IPS-15b (cell line): Measurements from ENCODE around the gene MPPED1.

Source experiments
- H3K27me3 ChIP-seq: one replicate; pipeline ENCODE4 v1.6.1; 2013; ENCODE audit warnings: low read length; ENCODE audit not compliant: control insufficient read depth, insufficient read depth
- H3K36me3 ChIP-seq: one replicate; pipeline ENCODE4 v1.6.1; 2013; ENCODE audit warnings: low read length; ENCODE audit not compliant: control insufficient read depth, insufficient read depth
- H3K4me1 ChIP-seq: one replicate; pipeline ENCODE4 v1.6.1; 2013; ENCODE audit warnings: mild to moderate bottlenecking, low read length; ENCODE audit not compliant: control insufficient read depth, insufficient read depth
- H3K4me3 ChIP-seq: one replicate; pipeline ENCODE4 v1.5.1; 2013; ENCODE audit warnings: low read depth, low read length
- H3K9ac ChIP-seq: one replicate; pipeline ENCODE4 v1.6.1; 2013; ENCODE audit warnings: low read depth, mild to moderate bottlenecking, low read length
- H3K9me3 ChIP-seq: one replicate; pipeline ENCODE4 v1.6.1; 2013; ENCODE audit warnings: mild to moderate bottlenecking, low read length; ENCODE audit not compliant: control insufficient read depth, insufficient read depth

MPPED1 gene

GRCh38 chr22:43488031-43488866 lies 76.4 kb downstream of the MPPED1 start:
- Histone ChIP-seq H3K27me3 (no peaks in the 10 kb centered on the region), H3K9ac (no peak overlapping the region), H3K9me3 (no peaks in the 10 kb centered on the region), H3K4me1 (no peaks in the 10 kb centered on the region), H3K4me3 (no peak overlapping the region), H3K36me3 (no peaks in the 10 kb centered on the region)

- no peak overlapping the region for H3K9ac ChIP-seq
- H3K4me1 ChIP-seq, result no peaks in the 10 kb centered on the region
- no peak overlapping the region for H3K4me3 ChIP-seq
- H3K9me3 ChIP-seq, result no peaks in the 10 kb centered on the region
- H3K36me3 ChIP-seq, result no peaks in the 10 kb centered on the region
- no peaks in the 10 kb centered on the region for H3K27me3 ChIP-seq
Observed at GRCh38 chr22:43488937-43489336, 77.1 kb downstream of the MPPED1 start.

GRCh38 chr22:43490311-43490710 lies 78.5 kb downstream of the MPPED1 start:
- Histone ChIP-seq H3K4me1 (no peaks in the 10 kb centered on the region), H3K4me3 (no peak overlapping the region), H3K36me3 (no peaks in the 10 kb centered on the region), H3K9ac (no peak overlapping the region), H3K9me3 (no peaks in the 10 kb centered on the region), H3K27me3 (no peaks in the 10 kb centered on the region)

- Histone ChIP-seq H3K4me1 (no peaks in the 10 kb centered on the region), H3K36me3 (no peaks in the 10 kb centered on the region), H3K27me3 (no peaks in the 10 kb centered on the region), H3K9ac (no peak overlapping the region), H3K4me3 (no peak overlapping the region), H3K9me3 (no peaks in the 10 kb centered on the region)
Observed at GRCh38 chr22:43491177-43491576, 79.4 kb downstream of the MPPED1 start.

GRCh38 chr22:43491737-43492136 lies 79.9 kb downstream of the MPPED1 start:
- no peaks in the 10 kb centered on the region for H3K36me3 ChIP-seq
- H3K4me3 ChIP-seq, result no peak overlapping the region
- no peaks in the 10 kb centered on the region for H3K9me3 ChIP-seq
- no peak overlapping the region for H3K9ac ChIP-seq
- no peaks in the 10 kb centered on the region for H3K27me3 ChIP-seq
- H3K4me1 ChIP-seq, result no peaks in the 10 kb centered on the region

- Histone ChIP-seq H3K4me1 (no peaks in the 10 kb centered on the region), H3K36me3 (no peaks in the 10 kb centered on the region), H3K9ac (no peak overlapping the region), H3K9me3 (no peaks in the 10 kb centered on the region), H3K27me3 (no peaks in the 10 kb centered on the region), H3K4me3 (no peak overlapping the region)
Observed at GRCh38 chr22:43493297-43493696, 81.5 kb downstream of the MPPED1 start.

- Histone ChIP-seq H3K4me3 (no peak overlapping the region), H3K9me3 (no peaks in the 10 kb centered on the region), H3K4me1 (no peaks in the 10 kb centered on the region), H3K9ac (no peak overlapping the region), H3K27me3 (no peaks in the 10 kb centered on the region), H3K36me3 (no peaks in the 10 kb centered on the region)
Observed at GRCh38 chr22:43497956-43498855, 86.4 kb downstream of the MPPED1 start.

GRCh38 chr22:43498856-43499253 lies 87.0 kb downstream of the MPPED1 start:
- Histone ChIP-seq H3K36me3 (no peaks in the 10 kb centered on the region), H3K4me3 (no peak overlapping the region), H3K4me1 (no peaks in the 10 kb centered on the region), H3K9me3 (no peaks in the 10 kb centered on the region), H3K27me3 (no peaks in the 10 kb centered on the region), H3K9ac (no peak overlapping the region)

GRCh38 chr22:43500792-43501785 lies 89.3 kb downstream of the MPPED1 start:
- no peaks in the 10 kb centered on the region for H3K27me3 ChIP-seq
- no peak overlapping the region for H3K4me3 ChIP-seq
- H3K9ac ChIP-seq, result no peak overlapping the region
- H3K4me1 ChIP-seq, result no peaks in the 10 kb centered on the region
- no peaks in the 10 kb centered on the region for H3K36me3 ChIP-seq
- H3K9me3 ChIP-seq, result no peaks in the 10 kb centered on the region

GRCh38 chr22:43501878-43502277 lies 90.1 kb downstream of the MPPED1 start:
- Histone ChIP-seq H3K27me3 (no peaks in the 10 kb centered on the region), H3K36me3 (no peaks in the 10 kb centered on the region), H3K4me3 (no peak overlapping the region), H3K9ac (no peak overlapping the region), H3K9me3 (no peaks in the 10 kb centered on the region), H3K4me1 (no peaks in the 10 kb centered on the region)

GRCh38 chr22:43502306-43502874 lies 90.6 kb downstream of the MPPED1 start:
- Histone ChIP-seq H3K4me3 (no peak overlapping the region), H3K27me3 (no peaks in the 10 kb centered on the region), H3K36me3 (no peaks in the 10 kb centered on the region), H3K4me1 (no peaks in the 10 kb centered on the region), H3K9ac (no peak overlapping the region), H3K9me3 (no peaks in the 10 kb centered on the region)
